HEK293 (cell line): ENCODE measurements around the gene COG3.

Experiments used
- CTCF ChIA-PET: fragments of 350-600 bp; formaldehyde crosslinking; extraction: SDS; loops from one replicate; lab custom pipeline; 2021; ENCODE audit warnings: antibody characterized with exemption; lab: Yijun Ruan, JAX
- POLR2A ChIA-PET: fragments of 300-600 bp; formaldehyde crosslinking; extraction: SDS; loops from one replicate; lab custom pipeline; 2020; ENCODE audit warnings: antibody characterized with exemption, inconsistent platforms; lab: Yijun Ruan, JAX
- H3K27ac ChIP-seq: fragments of 200-500 bp; sonication (Bioruptor generic); 2 replicates; pipeline ENCODE4 v1.5.1; 2014; ENCODE audit warnings: low read depth, low read length, control low read depth, inconsistent platforms; ENCODE audit errors: extremely low read depth
- H3K36me3 ChIP-seq, 2 experiments: fragments of 200-500 bp in 1 of 2; sonication (Bioruptor generic) in 1 of 2; 1 replicate in 1 of 2; 2 replicates in 1 of 2; pipeline ENCODE4 v1.5.1; 2014 to 2017; ENCODE audit warnings: inconsistent platforms in 2 of 2, low read length in 2 of 2; ENCODE audit not compliant: control insufficient read depth in 2 of 2, insufficient read depth in 1 of 2
- H3K4me1 ChIP-seq: fragments of 200-500 bp; sonication (Bioruptor generic); 2 replicates; pipeline ENCODE4 v1.5.1; 2014; ENCODE audit warnings: mild to moderate bottlenecking, low read length, inconsistent platforms; ENCODE audit not compliant: control insufficient read depth, insufficient read depth
- H3K4me3 ChIP-seq: 2 replicates; pipeline ENCODE4 v1.5.1; 2011; ENCODE audit warnings: low read depth, mild to moderate bottlenecking, control low read depth, low read length, moderate library complexity
- H3K9me3 ChIP-seq: fragments of 200-500 bp; sonication (Bioruptor generic); 2 replicates; pipeline ENCODE4 v1.5.1; 2014; ENCODE audit warnings: low read depth, low read length, inconsistent platforms; ENCODE audit not compliant: control insufficient read depth, insufficient read depth
- GLI2 ChIP-seq: fragments of 450-650 bp; formaldehyde crosslinking; IDR thresholded peaks from 2 replicates; pipeline ENCODE4; 2017; ENCODE audit warnings: missing biosample characterization, missing genetic modification characterization, low read depth, borderline replicate concordance
- IKZF3 ChIP-seq: fragments of 450-650 bp; IDR thresholded peaks from 2 replicates; pipeline ENCODE4 v1.5.0; 2018; ENCODE audit warnings: missing biosample characterization, mild to moderate bottlenecking, missing genetic modification characterization, moderate library complexity
- ZBTB17 ChIP-seq: fragments of 450-650 bp; formaldehyde crosslinking; IDR thresholded peaks from 2 replicates; pipeline ENCODE4 v1.5.1; 2016; ENCODE audit warnings: missing biosample characterization, missing genetic modification characterization
- ZFP69B ChIP-seq: fragments of 450-650 bp; formaldehyde crosslinking; IDR thresholded peaks from 2 replicates; pipeline ENCODE4 v1.5.1; 2016; ENCODE audit warnings: missing biosample characterization, missing genetic modification characterization
- ZIC2 ChIP-seq: fragments of 450-650 bp; formaldehyde crosslinking; IDR thresholded peaks from 2 replicates; pipeline ENCODE4 v1.5.1; 2016; ENCODE audit warnings: missing biosample characterization, missing genetic modification characterization
- ZNF214 ChIP-seq: fragments of 450-650 bp; formaldehyde crosslinking; IDR thresholded peaks from 2 replicates; pipeline ENCODE4 v1.5.1; 2017; ENCODE audit warnings: missing biosample characterization, mild to moderate bottlenecking, missing genetic modification characterization, borderline replicate concordance
- ZNF335 ChIP-seq: fragments of 450-650 bp; formaldehyde crosslinking; conservative IDR thresholded peaks from 2 replicates; pipeline ENCODE4 v1.5.1; 2016; ENCODE audit warnings: missing biosample characterization, missing genetic modification characterization
- ZNF37A ChIP-seq: fragments of 450-650 bp; IDR thresholded peaks from 2 replicates; pipeline ENCODE4 v1.5.1; 2018; ENCODE audit warnings: missing biosample characterization, missing genetic modification characterization
- ZNF560 ChIP-seq: fragments of 450-650 bp; formaldehyde crosslinking; IDR thresholded peaks from 2 replicates; pipeline ENCODE4 v1.5.1; 2017; ENCODE audit warnings: missing biosample characterization, missing genetic modification characterization, borderline replicate concordance
- ZNF596 ChIP-seq: fragments of 450-650 bp; IDR thresholded peaks from 2 replicates; pipeline ENCODE4 v1.5.0; 2018; ENCODE audit warnings: missing biosample characterization, mild to moderate bottlenecking, missing genetic modification characterization, moderate library complexity
- ZNF600 ChIP-seq: fragments of 450-650 bp; formaldehyde crosslinking; IDR thresholded peaks from 2 replicates; pipeline ENCODE4 v1.5.1; 2016; ENCODE audit warnings: missing biosample characterization, missing genetic modification characterization
- ZNF629 ChIP-seq: fragments of 450-650 bp; formaldehyde crosslinking; IDR thresholded peaks from 2 replicates; pipeline ENCODE4 v1.5.1; 2017; ENCODE audit warnings: missing biosample characterization, missing genetic modification characterization
- TF ChIP-seq, protein P1 (sequence below): fragments of 450-650 bp; formaldehyde crosslinking; IDR thresholded peaks from 2 replicates; pipeline ENCODE4 v1.5.1; 2016; ENCODE audit warnings: missing biosample characterization, missing genetic modification characterization, borderline replicate concordance
- TF ChIP-seq, protein P2 (sequence below): fragments of 450-650 bp; formaldehyde crosslinking; IDR thresholded peaks from 2 replicates; pipeline ENCODE4 v1.5.1; 2017; ENCODE audit warnings: missing biosample characterization, mild to moderate bottlenecking, missing genetic modification characterization, moderate library complexity
- TF ChIP-seq, protein P3 (sequence below): fragments of 450-650 bp; IDR thresholded peaks from 2 replicates; pipeline ENCODE4 v1.5.1; 2018; ENCODE audit warnings: missing biosample characterization, mild to moderate bottlenecking, missing genetic modification characterization
- TF ChIP-seq, protein P4 (sequence below): fragments of 450-650 bp; formaldehyde crosslinking; IDR thresholded peaks from 2 replicates; pipeline ENCODE4 v1.5.0; 2017; ENCODE audit warnings: missing biosample characterization, missing genetic modification characterization, borderline replicate concordance

The COG3 gene

DNA sequence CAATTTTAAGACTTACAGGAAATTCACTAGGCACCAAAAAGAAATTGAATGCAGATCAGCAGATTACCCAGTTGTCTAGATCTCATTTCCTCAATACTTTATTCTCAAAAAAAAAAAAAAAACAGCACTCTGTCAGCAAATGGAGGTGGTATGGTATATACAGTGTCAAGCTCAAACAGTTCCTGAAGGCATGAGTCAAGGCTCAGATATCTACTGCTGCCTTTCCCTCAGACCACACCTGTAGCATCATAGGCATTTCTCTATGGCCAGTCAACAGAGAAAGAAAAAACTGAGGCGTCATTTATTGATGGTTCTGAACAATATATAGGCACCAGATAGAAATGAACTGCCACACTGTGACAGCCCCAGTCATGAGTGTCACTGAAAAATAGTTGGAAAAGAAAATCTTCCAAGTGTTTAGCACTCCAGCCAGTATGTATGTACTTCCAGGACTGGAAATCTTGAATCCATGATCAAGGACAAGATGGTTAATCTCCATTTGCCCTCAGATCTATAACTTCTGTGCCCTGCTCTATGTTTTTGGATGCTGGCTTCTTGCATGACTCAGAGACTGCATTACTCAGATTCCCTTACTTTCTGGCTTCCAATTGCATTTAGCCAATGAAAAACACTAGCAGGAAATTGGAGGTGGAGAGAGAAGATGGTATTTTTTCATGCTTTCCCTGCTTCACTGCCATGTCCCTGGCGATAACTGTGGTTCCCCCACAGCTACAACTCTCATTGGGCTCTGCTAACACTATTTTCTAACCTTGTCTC lies 8.4 kb upstream of the COG3 start:
- ChIA-PET POLR2A (no interaction called here), CTCF (no interaction called here)
- Histone ChIP-seq H3K4me1 (no peaks in the 10 kb centered on the region), H3K27ac (no peak overlapping the region), H3K4me3 (no peak overlapping the region), H3K9me3 (no peaks in the 10 kb centered on the region), H3K36me3 (no peaks in the 10 kb centered on the region)
- TF ChIP-seq, protein P1, sequence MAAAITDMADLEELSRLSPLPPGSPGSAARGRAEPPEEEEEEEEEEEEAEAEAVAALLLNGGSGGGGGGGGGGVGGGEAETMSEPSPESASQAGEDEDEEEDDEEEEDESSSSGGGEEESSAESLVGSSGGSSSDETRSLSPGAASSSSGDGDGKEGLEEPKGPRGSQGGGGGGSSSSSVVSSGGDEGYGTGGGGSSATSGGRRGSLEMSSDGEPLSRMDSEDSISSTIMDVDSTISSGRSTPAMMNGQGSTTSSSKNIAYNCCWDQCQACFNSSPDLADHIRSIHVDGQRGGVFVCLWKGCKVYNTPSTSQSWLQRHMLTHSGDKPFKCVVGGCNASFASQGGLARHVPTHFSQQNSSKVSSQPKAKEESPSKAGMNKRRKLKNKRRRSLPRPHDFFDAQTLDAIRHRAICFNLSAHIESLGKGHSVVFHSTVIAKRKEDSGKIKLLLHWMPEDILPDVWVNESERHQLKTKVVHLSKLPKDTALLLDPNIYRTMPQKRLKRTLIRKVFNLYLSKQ (tag by site-specific recombination) = no peak
- TF ChIP-seq IKZF3 (tag by site-specific recombination) (no peak), ZNF629 (no peak), ZNF37A (tag by site-specific recombination) (no peak), ZNF560 (no peak)
- TF ChIP-seq, protein P2, sequence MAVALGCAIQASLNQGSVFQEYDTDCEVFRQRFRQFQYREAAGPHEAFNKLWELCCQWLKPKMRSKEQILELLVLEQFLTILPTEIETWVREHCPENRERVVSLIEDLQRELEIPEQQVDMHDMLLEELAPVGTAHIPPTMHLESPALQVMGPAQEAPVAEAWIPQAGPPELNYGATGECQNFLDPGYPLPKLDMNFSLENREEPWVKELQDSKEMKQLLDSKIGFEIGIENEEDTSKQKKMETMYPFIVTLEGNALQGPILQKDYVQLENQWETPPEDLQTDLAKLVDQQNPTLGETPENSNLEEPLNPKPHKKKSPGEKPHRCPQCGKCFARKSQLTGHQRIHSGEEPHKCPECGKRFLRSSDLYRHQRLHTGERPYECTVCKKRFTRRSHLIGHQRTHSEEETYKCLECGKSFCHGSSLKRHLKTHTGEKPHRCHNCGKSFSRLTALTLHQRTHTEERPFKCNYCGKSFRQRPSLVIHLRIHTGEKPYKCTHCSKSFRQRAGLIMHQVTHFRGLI = no peak
- TF ChIP-seq, protein P3, sequence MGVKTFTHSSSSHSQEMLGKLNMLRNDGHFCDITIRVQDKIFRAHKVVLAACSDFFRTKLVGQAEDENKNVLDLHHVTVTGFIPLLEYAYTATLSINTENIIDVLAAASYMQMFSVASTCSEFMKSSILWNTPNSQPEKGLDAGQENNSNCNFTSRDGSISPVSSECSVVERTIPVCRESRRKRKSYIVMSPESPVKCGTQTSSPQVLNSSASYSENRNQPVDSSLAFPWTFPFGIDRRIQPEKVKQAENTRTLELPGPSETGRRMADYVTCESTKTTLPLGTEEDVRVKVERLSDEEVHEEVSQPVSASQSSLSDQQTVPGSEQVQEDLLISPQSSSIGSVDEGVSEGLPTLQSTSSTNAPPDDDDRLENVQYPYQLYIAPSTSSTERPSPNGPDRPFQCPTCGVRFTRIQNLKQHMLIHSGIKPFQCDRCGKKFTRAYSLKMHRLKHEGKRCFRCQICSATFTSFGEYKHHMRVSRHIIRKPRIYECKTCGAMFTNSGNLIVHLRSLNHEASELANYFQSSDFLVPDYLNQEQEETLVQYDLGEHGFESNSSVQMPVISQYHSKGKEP = no peak

DNA sequence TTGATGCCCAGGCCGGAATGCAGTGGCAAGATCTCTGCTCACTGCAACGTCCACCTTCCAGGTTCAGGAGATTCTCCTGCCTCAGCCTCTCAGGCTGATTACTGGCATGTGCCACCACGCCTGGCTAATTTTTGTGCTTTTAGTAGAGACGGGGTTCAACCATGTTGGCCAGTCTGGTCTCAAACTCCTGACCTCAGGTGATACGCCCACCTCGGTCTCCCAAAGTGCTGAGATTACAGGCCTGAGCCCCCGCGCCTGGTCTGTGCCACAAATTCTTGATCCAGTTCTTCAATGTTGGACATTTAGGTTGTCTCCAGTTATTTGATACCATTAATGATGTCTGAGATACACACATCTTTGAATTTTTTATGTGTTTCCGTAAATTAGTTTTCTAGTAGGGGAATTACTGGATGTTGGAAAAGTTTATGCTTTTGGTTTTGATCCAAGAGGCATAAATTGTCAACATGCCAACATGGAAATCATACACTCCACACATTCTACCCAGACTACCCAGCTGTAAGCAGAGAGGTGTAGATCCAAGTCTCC lies 525 bp upstream of the COG3 start:
- Histone ChIP-seq H3K36me3 (peaks cover 0 to 3% of the 10 kb centered on the region in 2 experiments; a peak in 1 of 3 replicates), H3K27ac (peak overlapping the region; percentile 47; the same call in 1 of the 2 replicates), H3K9me3 (no peaks in the 10 kb centered on the region), H3K4me3 (peak overlapping the region; percentile 100), H3K4me1 (peaks cover 11% of the 10 kb centered on the region)
- peak; percentile 10; the same call in 1 of the 2 replicates for TF ChIP-seq ZNF214
- TF ChIP-seq ZNF335 (tag by site-specific recombination) = no peak
- POLR2A ChIA-PET = interaction anchor here (0.7 to 1.0 kb wide), 2 partner anchors 9 to 46 kb away, joined by 3 read pairs; partner anchors contain the start of gene SLC25A30
- CTCF ChIA-PET = no interaction called here

DNA sequence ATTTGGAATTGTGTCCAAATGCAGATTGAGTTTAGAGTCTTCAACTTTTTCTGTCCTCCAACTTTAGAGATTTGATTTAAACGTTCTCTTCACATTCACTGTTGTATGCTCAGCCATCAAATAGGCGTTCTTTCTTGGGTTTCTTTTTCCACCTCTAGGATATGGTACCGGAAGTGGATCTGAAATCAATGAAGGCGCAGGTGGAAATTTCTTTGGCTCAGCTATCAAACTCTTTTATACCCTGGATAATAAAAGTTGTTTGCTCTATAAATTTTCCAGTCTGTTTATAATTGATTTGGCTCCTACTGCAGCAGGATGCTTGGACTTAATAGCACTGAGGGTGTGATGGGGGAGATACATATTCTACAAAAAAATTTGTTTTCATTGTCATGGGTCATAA lies 1.6 kb downstream of the COG3 start:
- H3K9me3 ChIP-seq = no peaks in the 10 kb centered on the region
- TF ChIP-seq GLI2 (tag by site-specific recombination) (no peak), ZBTB17 (tag by site-specific recombination) (peak; percentile 52)
- POLR2A ChIA-PET = no interaction called here
- H3K4me1 ChIP-seq = peaks cover 11% of the 10 kb centered on the region
- CTCF ChIA-PET = no interaction called here
- peaks cover 0 to 3% of the 10 kb centered on the region in 2 experiments; a peak in 1 of 3 replicates for H3K36me3 ChIP-seq
- no peak overlapping the region for H3K27ac ChIP-seq
- no peak overlapping the region for H3K4me3 ChIP-seq

DNA sequence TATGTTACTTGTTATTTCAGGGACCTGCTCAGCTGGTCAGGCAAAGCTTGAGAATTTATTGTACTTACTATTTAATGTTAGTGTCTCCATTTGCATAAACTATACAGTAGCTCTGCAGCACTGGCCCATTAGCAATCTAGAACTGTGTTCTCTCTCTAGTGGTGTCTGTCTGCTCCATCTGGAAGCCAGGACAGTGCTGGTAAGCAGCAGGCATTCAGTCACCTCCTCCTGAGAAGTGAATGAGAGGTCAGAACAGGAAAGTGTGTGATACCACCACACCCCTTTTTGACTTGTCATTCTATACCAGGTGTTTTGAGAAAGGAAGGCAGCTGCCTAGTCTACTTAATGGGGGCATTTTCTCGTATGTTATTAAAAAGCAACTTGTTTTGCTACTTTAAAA lies 3.9 kb downstream of the COG3 start:
- ChIA-PET POLR2A (interaction anchor here (1.1 kb wide), 1 partner anchor 51 kb away, joined by 3 read pairs; the partner anchor contains the start of gene SLC25A30), CTCF (no interaction called here)
- peaks cover 11% of the 10 kb centered on the region for H3K4me1 ChIP-seq
- no peaks in the 10 kb centered on the region for H3K9me3 ChIP-seq
- no peak overlapping the region for H3K27ac ChIP-seq
- no peak for TF ChIP-seq ZNF37A (tag by site-specific recombination)
- TF ChIP-seq ZIC2 (tag by site-specific recombination) = peak; percentile 37
- TF ChIP-seq, protein P4, sequence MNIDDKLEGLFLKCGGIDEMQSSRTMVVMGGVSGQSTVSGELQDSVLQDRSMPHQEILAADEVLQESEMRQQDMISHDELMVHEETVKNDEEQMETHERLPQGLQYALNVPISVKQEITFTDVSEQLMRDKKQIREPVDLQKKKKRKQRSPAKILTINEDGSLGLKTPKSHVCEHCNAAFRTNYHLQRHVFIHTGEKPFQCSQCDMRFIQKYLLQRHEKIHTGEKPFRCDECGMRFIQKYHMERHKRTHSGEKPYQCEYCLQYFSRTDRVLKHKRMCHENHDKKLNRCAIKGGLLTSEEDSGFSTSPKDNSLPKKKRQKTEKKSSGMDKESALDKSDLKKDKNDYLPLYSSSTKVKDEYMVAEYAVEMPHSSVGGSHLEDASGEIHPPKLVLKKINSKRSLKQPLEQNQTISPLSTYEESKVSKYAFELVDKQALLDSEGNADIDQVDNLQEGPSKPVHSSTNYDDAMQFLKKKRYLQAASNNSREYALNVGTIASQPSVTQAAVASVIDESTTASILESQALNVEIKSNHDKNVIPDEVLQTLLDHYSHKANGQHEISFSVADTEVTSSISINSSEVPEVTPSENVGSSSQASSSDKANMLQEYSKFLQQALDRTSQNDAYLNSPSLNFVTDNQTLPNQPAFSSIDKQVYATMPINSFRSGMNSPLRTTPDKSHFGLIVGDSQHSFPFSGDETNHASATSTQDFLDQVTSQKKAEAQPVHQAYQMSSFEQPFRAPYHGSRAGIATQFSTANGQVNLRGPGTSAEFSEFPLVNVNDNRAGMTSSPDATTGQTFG = no peak
- 0 out of 2 replicates have a peak, but pooled peaks have one; percentile 18 for TF ChIP-seq ZNF596
- TF ChIP-seq ZFP69B (tag by site-specific recombination) = no peak
- TF ChIP-seq ZNF600 (tag by site-specific recombination) = peak; percentile 43; the same call in 1 of the 2 replicates
- no peak overlapping the region for H3K4me3 ChIP-seq
- peaks cover 0 to 3% of the 10 kb centered on the region in 2 experiments; a peak in 1 of 3 replicates for H3K36me3 ChIP-seq
